Activated naive CD4-positive, alpha-beta T cell treated with anti-CD3 and anti-CD28 coated beads, Interleukin-2, amount 10 ng/mL, durations not matched to agents 5 hours and 36 hours (primary cell): Measurements from ENCODE around the gene EFCAB5. TPM values are rescaled to one million over a fixed set of nuclear protein-coding genes. Genes with fewer than 3 reads are reported as not detected.

ENCODE experiments used
- microRNA-seq: library from miRNA; unstranded; fragments of <30 nt; microRNA quantifications from one replicate; pipeline ENCODE4 v1.2.0, GENCODE V29; 2022; ENCODE audit warnings: borderline microRNAs expressed, borderline replicate concordance
- total RNA-seq, 2 experiments: library from RNA; stranded (reverse); gene quantifications; one replicate each; pipeline ENCODE4 v1.2.3, GENCODE V29; 2021

EFCAB5 gene
- total RNA-seq, result 1 to 10 TPM in 1 of 2 experiments, under 1 TPM in 1; 0.82 to 1.3 TPM

DNA sequence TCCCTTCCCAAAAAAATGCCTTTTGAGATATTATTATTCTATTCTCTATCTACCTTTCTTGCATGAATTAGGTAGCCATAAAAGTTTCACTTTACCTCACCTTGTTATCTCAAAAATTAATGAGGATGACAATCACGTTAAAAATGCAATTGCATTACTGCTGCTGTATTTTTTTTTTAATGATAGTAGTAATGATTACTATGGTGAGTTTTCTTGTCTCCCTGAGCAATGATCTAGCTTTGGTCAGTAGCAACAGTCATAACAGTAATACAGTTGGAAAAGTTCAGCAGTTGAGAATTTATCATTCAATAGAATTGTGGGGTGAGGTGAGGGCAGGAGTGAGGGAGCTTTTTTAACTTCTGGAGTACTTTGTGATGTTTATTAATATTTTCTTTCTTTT is at the start of gene EFCAB5:
Gene EFCAB5 (plus strand): TSS at position 301 of the 400 bp plus-strand sequence. CDS start 163 bp downstream, outside the sequence.

DNA sequence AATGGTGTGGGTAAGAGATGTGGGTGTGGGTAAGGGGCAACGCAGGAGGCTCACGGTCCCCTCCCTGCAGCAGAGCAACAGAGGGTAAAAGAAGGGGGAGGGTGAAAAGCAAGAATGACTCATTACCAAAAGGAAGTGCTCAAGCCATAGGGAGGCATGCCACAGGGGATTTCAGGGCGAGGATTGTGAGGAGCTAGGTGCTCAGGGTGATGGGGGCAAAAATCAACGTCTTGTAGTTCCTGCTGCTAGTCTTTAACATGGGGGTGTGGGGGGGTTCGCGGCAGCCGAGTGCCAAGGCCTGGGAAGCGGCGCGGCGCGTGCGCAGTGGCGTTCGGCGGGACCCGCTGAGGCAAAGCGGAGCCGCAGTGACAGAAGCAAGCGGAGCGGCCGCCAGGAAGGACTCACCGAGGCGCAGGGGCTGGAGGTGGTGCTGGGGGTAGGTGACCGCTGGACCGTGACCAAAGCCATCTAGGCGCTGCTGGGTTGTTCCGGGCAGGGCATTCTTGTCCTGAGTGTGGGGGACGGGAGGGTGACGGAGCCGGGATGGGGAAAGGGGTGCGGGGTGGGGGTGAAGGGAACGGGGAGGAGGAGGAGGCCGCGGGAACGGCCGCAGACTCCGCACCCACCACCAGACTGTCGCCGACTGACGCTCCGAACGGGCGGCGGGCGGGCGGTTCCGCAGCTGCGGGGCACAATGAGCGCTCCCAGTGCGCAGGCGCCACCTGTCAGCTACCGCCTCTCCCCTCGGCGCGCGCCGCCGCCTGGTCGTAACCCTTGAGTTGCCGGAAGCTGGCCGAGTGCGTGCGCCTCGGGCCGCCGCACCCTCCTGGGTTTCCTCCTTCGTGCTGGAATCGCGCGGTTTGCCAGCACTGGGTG is 11.7 kb upstream of the EFCAB5 start, which contains the start of gene SSH2:
Gene SSH2 (minus strand): TSS at position 696 of the 876 bp plus-strand sequence. CDS start 228 bp downstream, at position 468.

DNA sequence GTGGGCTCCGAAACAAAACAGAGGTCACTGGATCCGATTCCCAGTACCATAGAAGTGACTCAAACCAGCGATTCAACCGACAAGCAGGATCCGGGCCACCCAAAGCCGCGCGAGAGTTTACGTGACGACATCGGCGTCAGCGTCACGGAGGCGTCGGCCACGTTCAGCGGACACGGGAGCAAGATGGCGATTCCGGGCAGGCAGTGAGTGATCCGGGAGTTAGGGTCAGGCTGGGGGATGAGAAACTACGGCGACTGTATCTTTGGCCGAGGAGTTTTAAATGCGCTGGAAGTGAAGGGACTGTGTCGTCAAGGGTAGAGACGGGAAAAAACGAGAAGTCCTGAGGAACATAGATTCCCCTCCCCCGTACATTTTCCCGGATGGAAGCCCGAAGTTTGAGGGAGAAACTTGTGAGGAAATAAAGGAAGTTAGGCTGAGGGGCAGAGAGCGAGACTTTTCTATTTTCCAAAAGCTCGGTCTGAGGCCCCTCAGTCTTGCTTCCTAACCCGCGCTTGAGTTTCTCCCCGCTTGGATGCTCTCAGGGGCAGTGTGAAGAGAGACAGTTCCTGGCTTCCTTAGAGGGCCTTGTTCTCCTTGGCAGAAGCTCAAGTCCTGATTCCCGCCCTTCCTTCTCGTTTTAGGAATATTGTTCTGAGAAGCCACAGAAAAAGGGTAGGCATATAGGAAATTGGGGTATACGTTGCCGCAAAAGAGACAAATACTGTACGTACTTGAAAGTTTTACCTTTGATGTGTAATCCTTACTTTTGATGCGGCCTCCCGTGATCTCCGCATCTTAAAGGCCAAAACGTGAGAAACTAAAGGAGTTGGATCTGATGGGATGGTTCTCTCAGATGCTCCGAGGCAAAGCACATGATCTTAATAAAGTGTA is 175.5 kb downstream of the EFCAB5 start, which contains the start of gene NSRP1:
Gene NSRP1 (plus strand): TSS at position 156 of the 891 bp plus-strand sequence. CDS start 28 bp downstream, at position 184.

Small RNA genes within 50 kb of the gene (microRNA-seq; reads per million reads assigned to microRNA genes)
- gene MIR423, result not detected

Other genes with a start within 250 kb of the EFCAB5 start
- gene SSH2, start 11.4 kb upstream of the EFCAB5 start, total RNA-seq, result 10 to 100 TPM; 76.9 to 80.5 TPM
- gene NSRP1, start 175.2 kb downstream of the EFCAB5 start, total RNA-seq, result 10 to 100 TPM; 20.7 to 22.8 TPM